Stimulated activated CD4-positive, alpha-beta T cell treated with anti-CD3 and anti-CD28 coated beads, Interleukin-1b, Interleukin-23, amount 100 ng/mL, for 1 hour (primary cell): ENCODE measurements around the gene PCSK4.

Experiments used
- DNase-seq, 2 donors: peaks; one replicate each; pipeline ENCODE4 v3.0.0-alpha.2; 2020; ENCODE audit warnings: low read depth in 2 of 2

Gene PCSK4

GRCh38 chr19:1470305-1471009 is 19.7 kb downstream of the PCSK4 start:
- DNase-seq: peak; percentile 39 to 50

GRCh38 chr19:1470055-1470304 is 20.2 kb downstream of the PCSK4 start:
- no peak for DNase-seq

DNA sequence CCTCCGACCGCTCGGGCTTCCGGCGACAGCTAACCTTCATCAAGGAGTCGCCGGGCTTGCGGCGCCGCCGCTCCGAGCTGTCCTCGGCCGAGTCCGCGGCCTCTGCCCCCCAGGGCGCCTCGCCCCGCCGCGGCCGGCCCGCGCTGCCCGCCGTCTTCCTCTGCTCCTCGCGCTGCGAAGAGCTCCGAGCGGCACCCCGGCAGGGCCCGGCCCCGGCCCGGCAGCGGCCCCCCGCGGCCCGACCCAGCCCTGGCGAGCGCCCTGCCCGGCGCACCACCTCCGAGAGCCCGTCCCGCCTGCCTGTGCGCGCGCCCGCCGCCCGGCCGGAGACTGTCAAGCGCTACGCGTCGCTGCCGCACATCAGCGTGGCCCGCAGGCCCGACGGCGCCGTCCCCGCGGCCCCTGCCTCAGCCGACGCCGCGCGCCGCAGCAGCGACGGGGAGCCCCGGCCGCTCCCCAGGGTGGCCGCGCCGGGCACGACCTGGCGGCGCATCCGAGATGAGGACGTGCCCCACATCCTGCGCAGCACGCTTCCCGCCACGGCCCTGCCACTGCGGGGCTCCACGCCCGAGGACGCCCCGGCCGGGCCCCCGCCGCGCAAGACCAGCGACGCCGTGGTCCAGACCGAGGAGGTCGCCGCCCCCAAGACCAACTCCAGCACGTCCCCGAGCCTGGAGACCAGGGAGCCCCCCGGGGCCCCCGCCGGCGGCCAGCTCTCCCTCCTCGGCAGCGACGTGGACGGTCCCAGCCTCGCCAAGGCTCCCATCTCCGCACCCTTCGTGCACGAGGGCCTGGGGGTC is 20.7 kb downstream of the PCSK4 start:
- no peak for DNase-seq

GRCh38 chr19:1468821-1469254 is 21.3 kb downstream of the PCSK4 start:
- no peak for DNase-seq

DNA sequence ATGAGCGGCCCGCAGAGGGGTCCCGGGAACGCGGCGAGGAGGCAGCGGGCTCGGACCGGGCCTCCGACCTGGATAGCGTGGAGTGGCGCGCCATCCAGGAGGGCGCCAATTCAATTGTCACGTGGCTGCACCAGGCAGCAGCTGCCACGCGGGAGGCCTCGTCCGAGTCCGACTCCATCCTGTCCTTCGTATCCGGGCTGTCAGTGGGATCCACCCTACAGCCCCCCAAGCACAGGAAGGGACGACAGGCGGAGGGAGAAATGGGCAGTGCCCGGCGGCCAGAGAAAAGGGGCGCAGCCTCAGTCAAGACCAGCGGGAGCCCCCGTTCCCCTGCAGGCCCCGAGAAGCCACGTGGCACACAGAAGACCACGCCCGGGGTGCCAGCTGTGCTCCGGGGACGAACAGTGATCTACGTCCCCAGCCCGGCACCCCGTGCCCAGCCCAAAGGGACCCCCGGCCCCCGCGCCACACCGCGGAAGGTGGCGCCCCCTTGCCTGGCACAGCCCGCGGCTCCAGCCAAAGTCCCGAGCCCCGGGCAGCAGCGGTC is 21.8 kb downstream of the PCSK4 start:
- DNase-seq: no peak

GRCh38 chr19:1467490-1468273 is 22.5 kb downstream of the PCSK4 start:
- no peak for DNase-seq

DNA sequence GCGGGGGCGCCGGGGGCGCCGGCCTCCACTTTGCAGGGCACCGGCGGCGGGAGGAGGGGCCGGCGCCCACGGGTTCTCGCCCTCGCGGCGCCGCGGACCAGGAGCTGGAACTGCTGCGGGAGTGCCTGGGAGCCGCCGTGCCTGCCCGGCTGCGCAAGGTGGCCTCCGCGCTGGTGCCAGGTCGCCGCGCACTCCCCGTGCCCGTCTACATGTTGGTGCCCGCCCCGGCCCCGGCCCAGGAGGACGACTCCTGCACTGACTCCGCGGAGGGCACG is 23.0 kb downstream of the PCSK4 start:
- no peak for DNase-seq

DNA sequence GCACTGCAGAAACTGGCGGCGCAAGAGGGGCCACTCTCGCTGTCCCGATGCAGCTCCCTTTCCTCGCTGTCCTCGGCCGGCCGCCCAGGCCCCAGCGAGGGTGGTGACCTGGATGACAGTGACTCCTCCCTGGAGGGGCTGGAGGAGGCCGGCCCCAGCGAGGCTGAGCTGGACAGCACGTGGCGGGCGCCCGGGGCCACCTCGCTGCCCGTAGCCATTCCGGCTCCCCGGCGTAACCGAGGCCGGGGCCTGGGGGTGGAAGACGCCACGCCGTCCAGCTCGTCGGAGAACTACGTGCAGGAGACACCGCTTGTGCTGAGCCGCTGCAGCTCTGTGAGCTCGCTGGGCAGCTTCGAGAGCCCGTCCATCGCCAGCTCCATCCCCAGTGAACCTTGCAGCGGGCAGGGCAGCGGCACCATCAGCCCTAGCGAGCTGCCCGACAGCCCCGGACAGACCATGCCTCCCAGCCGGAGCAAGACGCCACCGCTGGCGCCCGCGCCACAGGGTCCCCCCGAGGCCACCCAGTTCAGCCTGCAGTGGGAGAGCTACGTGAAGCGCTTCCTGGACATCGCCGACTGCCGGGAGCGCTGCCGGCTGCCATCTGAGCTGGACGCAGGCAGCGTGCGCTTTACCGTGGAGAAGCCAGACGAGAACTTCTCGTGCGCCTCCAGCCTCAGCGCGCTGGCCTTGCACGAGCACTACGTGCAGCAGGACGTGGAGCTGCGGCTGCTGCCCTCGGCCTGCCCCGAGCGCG is 23.5 kb downstream of the PCSK4 start:
- DNase-seq: no peak

- no peak for DNase-seq
These were observed 24.1 kb downstream of the PCSK4 start for GRCh38 chr19:1466018-1466460.

GRCh38 chr19:1465191-1466016 is 24.7 kb downstream of the PCSK4 start:
- DNase-seq: no peak

DNA sequence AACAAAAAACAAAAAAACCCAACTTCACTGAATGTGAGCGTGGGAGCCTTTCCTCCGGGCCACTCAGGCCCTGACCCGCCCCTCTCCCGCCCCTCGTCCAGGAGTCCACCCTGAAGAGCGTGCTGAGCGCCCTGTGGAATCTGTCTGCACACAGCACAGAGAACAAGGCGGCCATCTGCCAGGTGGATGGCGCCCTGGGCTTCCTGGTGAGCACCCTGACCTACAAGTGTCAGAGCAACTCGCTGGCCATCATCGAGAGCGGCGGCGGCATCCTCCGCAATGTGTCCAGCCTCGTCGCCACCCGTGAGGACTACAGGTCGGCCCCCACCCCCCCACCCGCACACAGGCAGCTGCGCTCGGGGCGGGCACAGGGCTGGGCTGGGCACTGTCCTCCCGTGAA is 28.3 kb downstream of the PCSK4 start:
- DNase-seq: no peak

GRCh38 chr19:1460033-1460995 is 29.8 kb downstream of the PCSK4 start:
- no peak for DNase-seq

DNA sequence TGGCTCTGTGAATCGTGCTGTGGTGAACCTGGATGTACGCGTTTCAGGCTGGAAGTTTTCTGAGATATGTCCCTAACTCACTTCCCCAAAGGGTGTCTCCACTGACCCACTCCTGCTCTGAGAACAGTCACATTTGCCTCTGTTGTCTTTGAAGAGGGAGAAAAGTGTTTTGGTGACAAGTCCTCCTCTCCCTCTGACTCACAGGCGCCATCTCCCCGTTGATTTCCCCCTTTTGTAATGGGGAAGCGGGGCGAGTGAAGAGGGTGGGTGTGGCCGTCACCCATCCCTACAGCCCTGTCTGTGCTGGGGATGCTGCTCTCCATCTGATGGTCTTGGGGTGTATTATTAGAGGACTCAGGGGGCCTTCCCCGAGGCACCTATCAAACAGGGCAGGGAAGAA is 30.7 kb downstream of the PCSK4 start:
- no peak for DNase-seq

GRCh38 chr19:1457892-1458291 is 32.3 kb downstream of the PCSK4 start:
- DNase-seq: no peak

DNA sequence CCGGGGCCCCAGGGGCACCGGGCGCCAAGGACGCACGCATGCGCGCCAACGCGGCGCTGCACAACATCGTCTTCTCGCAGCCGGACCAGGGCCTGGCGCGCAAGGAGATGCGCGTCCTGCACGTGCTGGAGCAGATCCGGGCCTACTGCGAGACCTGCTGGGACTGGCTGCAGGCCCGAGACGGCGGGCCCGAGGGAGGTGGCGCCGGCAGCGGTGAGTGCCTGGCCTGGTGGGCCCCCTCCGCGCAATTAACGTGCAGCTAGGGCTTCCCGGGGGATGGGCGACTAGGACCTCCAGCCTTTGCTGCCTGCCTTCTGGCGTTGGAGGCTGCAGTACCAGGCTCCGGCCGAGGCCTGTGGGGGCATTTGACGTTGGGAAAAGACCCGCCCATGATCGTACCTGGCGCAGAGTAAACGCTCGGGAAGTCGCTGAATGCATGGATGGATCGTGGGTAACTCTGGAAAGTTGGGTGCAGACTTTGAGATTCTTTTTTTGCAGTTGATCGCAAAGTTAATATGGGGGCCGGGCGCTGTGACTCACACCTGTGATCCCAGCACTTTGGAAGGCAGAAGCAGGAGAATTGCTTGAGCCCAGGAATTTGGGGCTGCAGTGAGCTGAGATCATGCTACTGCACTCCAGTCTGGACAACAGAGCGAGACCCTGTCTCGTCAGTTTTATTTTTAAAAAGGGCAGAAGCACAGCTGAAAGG is 33.0 kb downstream of the PCSK4 start:
- no peak for DNase-seq

- DNase-seq: no peak
These were observed 33.8 kb downstream of the PCSK4 start for GRCh38 chr19:1456121-1456900.

DNA sequence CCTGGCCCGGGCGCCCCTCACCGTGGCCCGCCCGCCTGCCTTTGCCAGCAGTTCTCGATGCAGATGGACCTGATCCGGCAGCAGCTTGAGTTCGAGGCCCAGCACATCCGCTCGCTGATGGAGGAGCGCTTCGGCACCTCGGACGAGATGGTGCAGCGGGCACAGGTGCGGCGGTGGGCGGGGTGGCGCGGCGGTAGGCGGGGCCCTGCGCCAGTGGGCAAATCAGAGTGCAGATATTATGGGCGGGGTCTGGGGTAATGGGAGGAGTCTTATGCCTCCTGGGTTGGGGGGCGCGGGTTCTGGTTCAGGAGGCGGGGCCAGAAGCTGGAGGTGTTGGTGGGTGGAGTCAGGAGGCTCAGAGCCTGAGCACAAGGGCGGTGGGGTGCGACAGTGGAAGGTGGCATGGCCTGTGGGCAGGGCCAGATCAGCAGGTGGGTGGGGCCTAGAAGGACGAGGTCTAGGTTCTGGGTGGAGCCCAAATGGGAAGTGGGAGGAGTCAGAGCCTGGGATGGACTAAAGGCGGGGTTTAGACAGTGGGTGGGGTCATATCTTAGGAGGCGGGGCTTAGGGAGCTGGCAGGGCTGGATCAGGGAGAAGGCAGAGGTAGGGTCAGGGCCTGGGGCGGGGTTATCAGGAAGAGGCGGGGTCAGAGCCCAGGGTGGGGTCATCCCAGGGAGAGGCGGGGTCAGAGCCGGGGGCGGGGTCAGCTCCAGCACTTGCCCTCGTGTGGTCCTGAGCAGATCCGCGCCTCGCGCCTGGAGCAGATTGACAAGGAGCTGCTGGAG is 34.6 kb downstream of the PCSK4 start:
- no peak for DNase-seq

- no peak for DNase-seq
These were observed 35.2 kb downstream of the PCSK4 start for GRCh38 chr19:1455002-1455335.
